ENCODE data around the gene SERPIND1.
"Not testable (repeated sequence)": the region's sequence is repeated elsewhere in the genome, so short reads cannot be mapped to it uniquely, and the experiment has no call there.

The SERPIND1 gene

DNA sequence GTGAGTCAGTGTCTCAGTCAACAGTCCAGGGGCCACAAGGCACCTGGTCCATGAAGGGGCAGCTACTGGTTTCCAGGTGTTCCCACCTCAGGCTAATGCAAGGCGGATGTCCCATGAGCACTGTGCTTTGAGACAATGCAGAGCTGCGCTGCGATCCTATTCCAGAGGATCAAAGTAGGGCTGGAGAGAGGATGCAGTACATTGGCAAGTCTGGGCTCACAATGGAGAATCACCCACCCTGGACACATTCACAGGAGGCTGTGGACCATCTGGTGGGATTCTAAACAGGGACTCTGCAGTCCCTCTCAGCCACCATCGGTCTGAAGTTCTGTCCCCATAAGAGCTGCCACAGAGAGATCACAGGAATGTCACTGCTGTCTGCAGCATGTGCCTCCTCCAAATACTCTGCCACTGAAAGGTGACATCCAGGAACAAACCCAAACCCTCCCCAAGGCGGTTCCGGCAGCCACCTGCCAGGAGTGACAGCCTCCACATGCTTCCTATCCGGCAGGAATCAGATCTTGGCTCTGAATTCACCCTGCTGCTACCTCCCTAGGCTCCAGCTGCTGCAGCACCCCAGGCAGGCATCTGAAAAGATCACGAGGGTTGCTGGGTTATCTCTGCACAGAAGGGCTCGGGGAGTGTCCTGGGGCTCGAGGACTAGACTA is 45.3 kb upstream of the SERPIND1 start:
- peaks cover 46 to 82% (median 68%) of the 10 kb centered on the region in 3 donors for H3K36me3 ChIP-seq

DNA sequence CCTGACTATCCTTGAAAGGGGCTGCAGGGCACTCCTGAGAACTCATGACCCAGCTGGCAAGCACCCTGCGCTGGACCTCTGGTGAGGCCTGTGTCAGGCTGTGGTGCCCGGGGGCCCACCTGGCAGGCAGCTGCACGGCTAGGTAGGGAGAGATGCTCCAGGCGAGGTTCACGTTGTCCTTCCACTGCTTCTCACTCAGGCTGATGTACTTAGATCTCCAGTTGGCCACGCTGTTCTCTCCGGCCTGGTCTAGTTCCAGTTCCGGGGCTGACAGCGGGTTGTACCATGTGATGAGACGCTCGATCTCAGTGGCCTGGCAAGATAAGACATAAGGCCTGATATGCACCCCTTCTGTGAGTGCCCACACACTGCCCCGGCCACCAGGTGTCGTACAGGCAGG is 44.7 kb upstream of the SERPIND1 start:
- intact Hi-C loops (cut with DNase I; ENCODE audit: low total_unique reads) = no loop called here
- Histone ChIP-seq H3K36me3 (peaks cover 46 to 82% (median 68%) of the 10 kb centered on the region in 3 donors), H3K9me3 (no peaks in the 10 kb centered on the region), H3K27ac (no peak overlapping the region), H3K4me1 (no peaks in the 10 kb centered on the region), H3K27me3 (no peaks in the 10 kb centered on the region), H3K4me3 (no peak overlapping the region)
- TF ChIP-seq, protein P1, sequence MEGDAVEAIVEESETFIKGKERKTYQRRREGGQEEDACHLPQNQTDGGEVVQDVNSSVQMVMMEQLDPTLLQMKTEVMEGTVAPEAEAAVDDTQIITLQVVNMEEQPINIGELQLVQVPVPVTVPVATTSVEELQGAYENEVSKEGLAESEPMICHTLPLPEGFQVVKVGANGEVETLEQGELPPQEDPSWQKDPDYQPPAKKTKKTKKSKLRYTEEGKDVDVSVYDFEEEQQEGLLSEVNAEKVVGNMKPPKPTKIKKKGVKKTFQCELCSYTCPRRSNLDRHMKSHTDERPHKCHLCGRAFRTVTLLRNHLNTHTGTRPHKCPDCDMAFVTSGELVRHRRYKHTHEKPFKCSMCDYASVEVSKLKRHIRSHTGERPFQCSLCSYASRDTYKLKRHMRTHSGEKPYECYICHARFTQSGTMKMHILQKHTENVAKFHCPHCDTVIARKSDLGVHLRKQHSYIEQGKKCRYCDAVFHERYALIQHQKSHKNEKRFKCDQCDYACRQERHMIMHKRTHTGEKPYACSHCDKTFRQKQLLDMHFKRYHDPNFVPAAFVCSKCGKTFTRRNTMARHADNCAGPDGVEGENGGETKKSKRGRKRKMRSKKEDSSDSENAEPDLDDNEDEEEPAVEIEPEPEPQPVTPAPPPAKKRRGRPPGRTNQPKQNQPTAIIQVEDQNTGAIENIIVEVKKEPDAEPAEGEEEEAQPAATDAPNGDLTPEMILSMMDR (IDR thresholded peaks at IDR 0.05) = no peak
- DNase-seq = no peak

More for the DNA sequence above, 45.3 kb upstream of the SERPIND1 start:
- Histone ChIP-seq H3K27ac (no peak overlapping the region), H3K27me3 (no peaks in the 10 kb centered on the region), H3K4me1 (no peaks in the 10 kb centered on the region), H3K4me3 (no peak overlapping the region), H3K9me3 (no peaks in the 10 kb centered on the region)
- TF ChIP-seq, protein P1 (IDR thresholded peaks at IDR 0.05) = no peak
- intact Hi-C loops (cut with DNase I; ENCODE audit: low total_unique reads) = no loop called here
- no peak for DNase-seq

DNA sequence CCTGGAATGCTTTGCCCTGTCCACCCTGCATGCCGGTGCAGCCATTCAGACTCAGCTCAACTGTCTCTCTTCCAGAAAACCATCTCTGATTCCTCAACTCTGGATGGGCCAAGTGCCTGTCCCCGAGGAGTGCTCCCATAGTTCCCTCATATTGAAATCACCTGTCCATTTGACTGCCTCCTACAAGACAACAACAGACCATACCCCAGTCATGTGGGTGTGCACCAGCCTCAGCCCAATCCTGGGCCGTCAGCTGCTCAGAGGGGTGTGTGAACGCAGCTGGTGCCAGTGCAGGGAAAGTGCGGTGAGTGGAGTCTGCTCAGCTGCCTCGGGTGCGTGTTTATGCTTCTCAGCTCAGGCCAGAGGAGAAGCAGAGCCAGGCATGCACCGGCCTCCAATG is 41.5 kb upstream of the SERPIND1 start:
- DNase-seq; H3K4me3 ChIP-seq; H3K27ac ChIP-seq; intact Hi-C loops (cut with DNase I; ENCODE audit: low total_unique reads); H3K9me3 ChIP-seq; H3K4me1 ChIP-seq; H3K27me3 ChIP-seq: not testable (repeated sequence)
- H3K36me3 ChIP-seq = peaks cover 22 to 60% (median 44%) of the 10 kb centered on the region in 3 donors

DNA sequence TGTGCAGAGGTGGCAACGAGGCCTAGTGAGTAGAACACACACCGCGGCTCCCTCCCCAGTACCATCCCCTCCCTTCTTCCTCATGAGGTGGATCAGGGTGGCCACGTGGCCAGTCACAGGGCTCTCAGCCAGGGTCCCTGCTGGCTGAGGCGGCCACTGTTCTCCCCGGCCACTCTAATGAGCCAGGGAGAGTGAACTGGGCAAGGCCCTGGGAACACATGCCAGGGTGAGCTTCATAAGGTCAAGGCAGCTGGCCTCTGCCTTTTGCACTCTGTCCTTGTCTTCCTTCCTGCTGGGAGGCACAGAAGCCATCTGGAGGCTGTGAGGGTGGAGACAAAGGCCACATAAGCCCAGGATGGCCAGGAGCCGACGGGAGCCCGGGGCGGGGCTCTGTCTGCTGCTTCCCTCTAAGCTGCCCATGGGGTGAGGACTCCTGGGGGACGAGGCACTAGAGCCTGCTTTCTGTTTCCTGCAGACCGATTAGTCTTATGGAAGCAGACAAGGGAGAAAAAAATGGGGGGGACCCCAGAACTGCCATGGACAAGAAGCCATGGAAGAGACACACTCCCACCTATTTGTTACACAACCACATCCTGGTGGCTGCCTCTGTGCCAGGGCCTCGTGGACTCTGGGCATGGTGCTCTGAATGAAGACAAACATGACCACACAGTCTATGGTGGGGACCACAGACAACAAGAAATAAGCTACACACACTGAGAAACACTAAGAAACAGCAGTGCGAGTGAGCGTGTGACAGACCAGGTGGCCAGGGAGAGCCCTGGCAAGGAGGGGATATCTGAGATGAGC is 38.4 kb upstream of the SERPIND1 start:
- H3K36me3 ChIP-seq = peaks cover 9 to 41% (median 23%) of the 10 kb centered on the region in 3 donors
- DNase-seq; H3K27me3 ChIP-seq; intact Hi-C loops (cut with DNase I; ENCODE audit: low total_unique reads); H3K4me3 ChIP-seq; H3K4me1 ChIP-seq; H3K27ac ChIP-seq; H3K9me3 ChIP-seq: not testable (repeated sequence)

DNA sequence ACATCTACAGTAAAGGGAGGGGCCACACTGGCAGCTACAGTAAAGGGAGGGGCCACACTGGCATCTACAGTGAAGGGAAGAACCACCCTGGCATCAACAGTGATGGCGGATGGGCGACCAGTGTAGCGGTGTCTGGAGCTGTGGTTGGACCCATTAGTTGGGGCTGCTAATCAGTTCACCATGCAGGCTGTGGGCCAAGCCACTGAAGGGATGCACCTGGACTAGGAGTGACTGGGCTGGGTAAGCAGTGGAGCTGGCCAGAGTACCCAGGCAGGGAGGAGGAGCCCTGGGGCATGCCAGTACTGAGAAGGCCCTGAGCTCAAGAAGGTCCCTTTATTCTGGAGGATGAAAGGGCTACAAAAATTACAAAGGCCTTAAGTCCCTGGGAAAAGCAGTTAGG is 37.0 kb upstream of the SERPIND1 start:
- H3K27ac ChIP-seq; H3K9me3 ChIP-seq; DNase-seq; H3K4me3 ChIP-seq; intact Hi-C loops (cut with DNase I; ENCODE audit: low total_unique reads); H3K4me1 ChIP-seq; H3K27me3 ChIP-seq: not testable (repeated sequence)
- H3K36me3 ChIP-seq = peaks cover 22 to 42% (median 24%) of the 10 kb centered on the region in 3 donors

DNA sequence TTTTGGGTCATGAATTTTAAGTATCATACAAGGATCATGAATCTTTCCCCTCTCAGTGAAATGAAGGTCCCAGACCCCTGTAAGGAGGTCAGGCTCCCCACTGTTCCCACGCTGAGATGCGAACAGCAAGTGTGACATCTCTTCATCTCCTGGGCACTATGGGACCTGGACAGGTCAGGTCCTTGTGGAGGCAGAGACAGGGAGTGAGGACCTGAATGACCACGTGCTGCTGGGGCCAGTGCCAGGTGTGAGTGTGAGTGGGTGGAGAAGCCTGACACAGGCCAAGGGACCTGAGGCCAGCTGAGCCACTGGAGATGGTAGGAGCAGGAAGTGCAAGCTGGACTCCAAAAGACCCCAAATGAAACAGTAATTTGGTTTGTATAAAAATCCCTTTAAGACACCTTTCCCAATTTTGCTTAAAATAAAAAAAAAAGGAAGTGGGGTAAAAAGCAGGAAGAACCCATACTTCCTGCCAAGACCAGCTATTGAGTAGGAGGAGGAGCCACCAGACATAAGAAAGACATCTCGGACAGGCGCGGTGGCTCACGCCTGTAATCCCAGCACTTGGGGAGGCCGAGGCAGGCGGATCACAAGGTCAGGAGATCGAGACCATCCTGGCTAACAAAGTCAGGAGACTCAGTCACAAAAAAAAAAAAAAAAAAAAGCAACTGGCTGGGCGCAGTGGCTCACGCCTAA is 35.4 kb upstream of the SERPIND1 start:
- intact Hi-C loops (cut with DNase I; ENCODE audit: low total_unique reads) = no loop called here

More for the DNA sequence above, 35.4 kb upstream of the SERPIND1 start:
- Histone ChIP-seq H3K27ac (no peak overlapping the region), H3K4me3 (no peak overlapping the region), H3K27me3 (no peaks in the 10 kb centered on the region), H3K36me3 (peaks cover 31 to 47% (median 35%) of the 10 kb centered on the region in 3 donors), H3K9me3 (no peaks in the 10 kb centered on the region), H3K4me1 (no peaks in the 10 kb centered on the region)
- TF ChIP-seq, protein P1 (IDR thresholded peaks at IDR 0.05) = no peak
- DNase-seq = no peak

All from tibial artery (tissue), 4 donors.